ENCODE measurements around the gene PIGP.
"Not testable (repeated sequence)": the region's sequence is repeated elsewhere in the genome, so short reads cannot be mapped to it uniquely, and the experiment has no call there.

DNA sequence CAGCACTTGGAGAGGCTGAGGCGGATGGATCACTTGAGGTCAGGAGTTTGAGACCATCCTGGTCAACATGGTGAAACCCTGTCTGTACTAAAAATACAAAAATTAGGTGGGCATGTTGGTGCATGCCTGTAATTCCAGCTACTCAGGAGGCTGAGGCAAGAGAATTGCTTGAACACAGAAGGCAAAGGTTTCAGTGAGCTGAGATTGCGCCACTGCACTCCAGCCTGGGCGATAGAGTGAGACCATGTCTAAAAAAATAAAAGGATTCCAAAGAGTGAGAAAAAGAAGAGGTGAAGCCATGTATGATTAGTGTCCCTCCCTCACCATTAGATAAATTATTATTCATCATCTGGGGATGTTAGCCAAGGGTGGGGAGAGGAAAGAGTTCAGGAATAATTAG, 29.9 kb upstream of the PIGP start:
- TF ChIP-seq, protein P1, sequence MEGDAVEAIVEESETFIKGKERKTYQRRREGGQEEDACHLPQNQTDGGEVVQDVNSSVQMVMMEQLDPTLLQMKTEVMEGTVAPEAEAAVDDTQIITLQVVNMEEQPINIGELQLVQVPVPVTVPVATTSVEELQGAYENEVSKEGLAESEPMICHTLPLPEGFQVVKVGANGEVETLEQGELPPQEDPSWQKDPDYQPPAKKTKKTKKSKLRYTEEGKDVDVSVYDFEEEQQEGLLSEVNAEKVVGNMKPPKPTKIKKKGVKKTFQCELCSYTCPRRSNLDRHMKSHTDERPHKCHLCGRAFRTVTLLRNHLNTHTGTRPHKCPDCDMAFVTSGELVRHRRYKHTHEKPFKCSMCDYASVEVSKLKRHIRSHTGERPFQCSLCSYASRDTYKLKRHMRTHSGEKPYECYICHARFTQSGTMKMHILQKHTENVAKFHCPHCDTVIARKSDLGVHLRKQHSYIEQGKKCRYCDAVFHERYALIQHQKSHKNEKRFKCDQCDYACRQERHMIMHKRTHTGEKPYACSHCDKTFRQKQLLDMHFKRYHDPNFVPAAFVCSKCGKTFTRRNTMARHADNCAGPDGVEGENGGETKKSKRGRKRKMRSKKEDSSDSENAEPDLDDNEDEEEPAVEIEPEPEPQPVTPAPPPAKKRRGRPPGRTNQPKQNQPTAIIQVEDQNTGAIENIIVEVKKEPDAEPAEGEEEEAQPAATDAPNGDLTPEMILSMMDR (IDR thresholded peaks at IDR 0.05; ENCODE audit: low read length): not testable (repeated sequence)
- TF ChIP-seq EZH2 (IDR thresholded peaks at IDR 0.05; ENCODE audit: borderline replicate concordance, low read length): not testable (repeated sequence)
